Measurements from ENCODE around the gene SDHB. TPM values are rescaled to one million over a fixed set of nuclear protein-coding genes. Genes with fewer than 3 reads are reported as not detected.

The SDHB gene
- polyA plus RNA-seq, 1 experiment = 232 TPM

DNA sequence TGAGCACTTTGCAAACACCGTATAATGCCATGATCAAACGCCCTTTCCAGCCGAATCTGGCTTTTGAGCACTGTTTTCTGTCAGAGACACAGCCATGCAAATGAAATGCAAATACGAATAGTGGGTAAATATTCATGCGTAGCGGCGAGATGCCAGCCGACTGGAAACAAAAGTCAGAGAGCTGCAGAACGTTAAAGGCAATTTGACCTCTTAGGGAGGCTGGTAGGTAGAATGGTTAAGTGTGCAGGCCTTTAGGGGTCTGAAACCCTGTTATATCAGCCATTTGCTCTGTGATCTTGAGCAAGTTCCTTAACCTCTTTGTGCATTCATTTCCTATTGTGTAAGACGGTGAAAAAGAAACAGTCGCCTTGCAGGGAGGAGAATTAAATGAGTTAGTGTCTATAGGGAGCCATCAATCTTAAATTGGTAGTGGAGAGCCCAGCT is 6.5 kb upstream of the SDHB start:
- ChIA-PET CTCF (interaction anchor here (0.5 to 2.9 kb wide), 12 partner anchors 14 to 527 kb away, joined by 3 to 18 read pairs (median 4); no protein-coding TSS in a partner anchor), POLR2A (no interaction called here)

DNA sequence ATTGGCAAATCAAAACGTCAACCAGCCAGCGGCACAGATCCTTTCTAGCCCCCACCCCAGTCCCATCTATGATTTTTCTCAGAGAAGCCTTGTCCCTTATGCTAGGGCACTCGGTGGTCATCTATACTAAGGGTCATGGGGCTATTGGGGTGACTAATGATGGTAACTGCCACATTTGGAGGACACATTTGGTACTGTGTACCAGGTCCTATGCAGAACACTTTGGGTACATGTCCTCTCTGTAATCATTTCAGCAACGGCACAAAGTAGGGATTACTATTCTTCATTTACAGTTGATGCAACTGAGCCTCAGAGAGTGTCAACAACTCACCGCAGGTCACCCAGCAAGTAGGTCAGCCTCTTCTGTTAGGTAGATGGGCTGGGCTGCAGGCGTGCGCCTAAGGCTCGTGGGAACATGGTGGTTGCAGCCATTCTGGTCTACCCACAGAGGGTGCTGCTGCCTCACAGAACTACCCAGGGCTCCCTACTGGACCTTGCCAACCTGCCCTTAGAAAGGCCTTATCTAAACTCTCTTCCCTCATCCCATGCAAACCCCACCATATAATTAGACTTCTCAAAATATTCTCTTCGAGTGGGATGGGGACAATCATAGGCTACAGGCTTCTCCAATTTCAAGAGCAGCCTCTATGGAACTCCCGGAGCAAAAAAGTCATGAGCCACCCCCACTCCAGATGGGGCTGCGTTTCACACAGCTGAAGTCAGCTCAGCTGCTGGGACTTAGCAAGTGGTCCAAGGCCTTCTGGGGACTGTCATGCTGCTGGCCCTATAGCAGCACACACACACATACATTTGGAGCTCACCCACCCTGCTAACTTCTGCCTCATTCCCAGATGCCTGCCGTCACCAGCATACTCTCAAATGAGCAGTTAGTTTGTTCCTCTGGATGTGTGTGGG is 5.8 kb upstream of the SDHB start:
- Histone ChIP-seq H3K27me3 (ENCODE audit: control insufficient read depth, insufficient read depth, low read length) (peaks cover 7% of the 10 kb centered on the region), H3K4me3 (ENCODE audit: low read depth, low read length) (no peak overlapping the region), H3K9me3 (ENCODE audit: control insufficient read depth, insufficient read depth, low read length) (no peaks in the 10 kb centered on the region), H3K27ac (ENCODE audit: low read depth, low read length) (no peak overlapping the region)
- ChIA-PET POLR2A (no interaction called here), CTCF (interaction anchor here (0.8 to 2.9 kb wide), 13 partner anchors 15 to 381 kb away, joined by 3 to 18 read pairs (median 4); no protein-coding TSS in a partner anchor)
- TF ChIP-seq, protein P1, sequence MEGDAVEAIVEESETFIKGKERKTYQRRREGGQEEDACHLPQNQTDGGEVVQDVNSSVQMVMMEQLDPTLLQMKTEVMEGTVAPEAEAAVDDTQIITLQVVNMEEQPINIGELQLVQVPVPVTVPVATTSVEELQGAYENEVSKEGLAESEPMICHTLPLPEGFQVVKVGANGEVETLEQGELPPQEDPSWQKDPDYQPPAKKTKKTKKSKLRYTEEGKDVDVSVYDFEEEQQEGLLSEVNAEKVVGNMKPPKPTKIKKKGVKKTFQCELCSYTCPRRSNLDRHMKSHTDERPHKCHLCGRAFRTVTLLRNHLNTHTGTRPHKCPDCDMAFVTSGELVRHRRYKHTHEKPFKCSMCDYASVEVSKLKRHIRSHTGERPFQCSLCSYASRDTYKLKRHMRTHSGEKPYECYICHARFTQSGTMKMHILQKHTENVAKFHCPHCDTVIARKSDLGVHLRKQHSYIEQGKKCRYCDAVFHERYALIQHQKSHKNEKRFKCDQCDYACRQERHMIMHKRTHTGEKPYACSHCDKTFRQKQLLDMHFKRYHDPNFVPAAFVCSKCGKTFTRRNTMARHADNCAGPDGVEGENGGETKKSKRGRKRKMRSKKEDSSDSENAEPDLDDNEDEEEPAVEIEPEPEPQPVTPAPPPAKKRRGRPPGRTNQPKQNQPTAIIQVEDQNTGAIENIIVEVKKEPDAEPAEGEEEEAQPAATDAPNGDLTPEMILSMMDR (IDR thresholded peaks at IDR 0.05; ENCODE audit: low read depth, low read length) = peak; percentile 84
- DNase-seq (ENCODE audit: low read depth, low spot score) = peak; percentile 26

More for the DNA sequence above, 6.5 kb upstream of the SDHB start:
- H3K27ac ChIP-seq (ENCODE audit: low read depth, low read length) = no peak overlapping the region
- peaks cover 5% of the 10 kb centered on the region; the same call in 1 of the 2 replicates for H3K9me3 ChIP-seq (ENCODE audit: control insufficient read depth, insufficient read depth, low read length)
- peaks cover 7% of the 10 kb centered on the region for H3K27me3 ChIP-seq (ENCODE audit: control insufficient read depth, insufficient read depth, low read length)
- no peak overlapping the region for H3K4me3 ChIP-seq (ENCODE audit: low read depth, low read length)
- TF ChIP-seq, protein P1 (IDR thresholded peaks at IDR 0.05; ENCODE audit: low read depth, low read length) = no peak
- no peak for DNase-seq (ENCODE audit: low read depth, low spot score)

DNA sequence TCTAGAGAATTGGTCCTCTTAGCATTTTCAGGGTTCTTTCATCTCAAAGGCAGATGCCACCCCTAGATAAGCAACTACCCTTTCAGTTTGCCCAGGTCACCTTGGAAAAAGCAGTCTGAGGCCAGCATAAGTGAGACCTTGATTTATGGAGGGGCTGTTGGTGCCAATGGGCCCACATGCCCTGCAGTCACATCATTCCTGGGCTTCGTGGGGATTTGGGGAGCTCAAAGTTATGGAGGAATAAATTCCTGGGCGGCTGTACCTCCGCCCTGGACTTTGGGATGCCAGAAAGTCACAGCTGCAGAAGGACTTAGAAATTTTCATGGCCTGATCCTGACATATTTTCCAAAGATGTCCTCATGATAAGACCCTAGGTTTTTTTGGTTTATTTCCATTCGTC is 2.7 kb upstream of the SDHB start:
- DNase-seq (ENCODE audit: low read depth, low spot score) = no peak
- CTCF ChIA-PET = interaction anchor here (1.0 to 2.9 kb wide), 3 partner anchors 96 to 350 kb away, joined by 3 to 14 read pairs (median 4); no protein-coding TSS in a partner anchor
- POLR2A ChIA-PET = no interaction called here
- Histone ChIP-seq H3K27ac (ENCODE audit: low read depth, low read length) (no peak overlapping the region), H3K4me3 (ENCODE audit: low read depth, low read length) (no peak overlapping the region), H3K9me3 (ENCODE audit: control insufficient read depth, insufficient read depth, low read length) (no peaks in the 10 kb centered on the region), H3K27me3 (ENCODE audit: control insufficient read depth, insufficient read depth, low read length) (peaks cover 7% of the 10 kb centered on the region)
- TF ChIP-seq, protein P1 (IDR thresholded peaks at IDR 0.05; ENCODE audit: low read depth, low read length) = no peak

DNA sequence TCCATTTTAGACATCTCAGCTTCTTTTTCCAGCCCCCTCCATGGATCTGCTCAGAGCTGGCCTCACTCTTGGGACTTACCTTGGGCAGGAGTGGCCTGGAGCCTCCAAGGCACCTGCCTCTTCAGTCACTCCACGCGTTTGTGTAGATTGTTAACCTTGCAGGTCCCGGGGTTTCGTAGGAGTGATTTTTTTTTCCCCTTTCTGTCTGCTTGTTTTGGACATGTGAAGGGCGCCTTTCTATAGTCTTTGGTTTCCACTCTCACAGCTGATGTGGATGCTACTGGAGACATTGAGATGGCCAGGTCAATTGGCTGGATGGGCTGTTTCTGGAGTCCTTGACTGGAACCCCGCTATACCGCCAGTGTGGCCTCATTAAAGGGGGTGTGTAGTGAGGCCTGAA is 2.0 kb upstream of the SDHB start:
- TF ChIP-seq, protein P1 (IDR thresholded peaks at IDR 0.05; ENCODE audit: low read depth, low read length) = no peak
- ChIA-PET POLR2A (no interaction called here), CTCF (interaction anchor here (1.0 kb wide), 1 partner anchor 104 kb away, joined by 4 read pairs; no protein-coding TSS in a partner anchor)
- no peak for DNase-seq (ENCODE audit: low read depth, low spot score)
- H3K27me3 ChIP-seq (ENCODE audit: control insufficient read depth, insufficient read depth, low read length) = peaks cover 7% of the 10 kb centered on the region
- H3K4me3 ChIP-seq (ENCODE audit: low read depth, low read length) = no peak overlapping the region
- H3K9me3 ChIP-seq (ENCODE audit: control insufficient read depth, insufficient read depth, low read length) = no peaks in the 10 kb centered on the region
- no peak overlapping the region for H3K27ac ChIP-seq (ENCODE audit: low read depth, low read length)

All from AG04450 (cell line).